H1 (cell line): ENCODE results near the gene RHOBTB3. TPM values are rescaled to one million over a fixed set of nuclear protein-coding genes. Genes with fewer than 3 reads are reported as not detected.

Experiments used
- HDAC2 ChIP-seq, 2 experiments: fragments of 300-600 bp in 1 of 2; sonication (generic) in 1 of 2; IDR thresholded peaks; 2 replicates each; pipeline ENCODE4 v1.6.1; 2011 to 2012; ENCODE audit warnings: low read depth in 2 of 2, low read length in 2 of 2, mild to moderate bottlenecking in 2 of 2, moderate library complexity in 2 of 2, borderline replicate concordance in 1 of 2, inconsistent platforms in 1 of 2
- SIX5 ChIP-seq: IDR thresholded peaks from 2 replicates; pipeline ENCODE4 v1.6.1; 2011; ENCODE audit warnings: mild to moderate bottlenecking, low read depth, low read length
- SP1 ChIP-seq: IDR thresholded peaks from 2 replicates; pipeline ENCODE4 v1.6.1; 2011; ENCODE audit warnings: low read depth, low read length
- TAF1 ChIP-seq: IDR thresholded peaks from 2 replicates; pipeline ENCODE4 v1.6.1; 2011; ENCODE audit warnings: mild to moderate bottlenecking, low read depth, low read length
- TEAD4 ChIP-seq: IDR thresholded peaks from 2 replicates; pipeline ENCODE4 v1.6.1; 2012; ENCODE audit warnings: low read depth, low read length, inconsistent platforms, mixed read lengths
- polyA plus RNA-seq, 7 experiments: library from polyadenylated mRNA; depleted of rRNA in 3 of 7; stranded (reverse) in 5 of 7; unstranded in 2 of 7; fragments of >200 nt in 5 of 7; fragments of 200-250 nt in 2 of 7; gene quantifications; 1 replicate in 5 of 7; 2 replicates in 1 of 7; 4 replicates in 1 of 7; pipeline versions ENCODE4 v1.2.1 to v1.2.3, GENCODE V29; 2011 to 2013; ENCODE audit warnings: missing spikeins in 2 of 7, mixed read lengths in 2 of 7
- total RNA-seq: library from RNA; stranded (reverse); fragmentation: NEBNext Ultra II Directional; extraction: Animal tissue kit (Norgen Biotek cat#: 25700); gene quantifications from 2 replicates; pipeline ENCODE4 v1.2.1, GENCODE V29; 2021
- TF ChIP-seq, protein P1 (sequence below): fragments of 300-600 bp; sonication (generic); IDR thresholded peaks from 2 replicates; pipeline ENCODE4 v1.7.1; 2012; ENCODE audit warnings: low read length, moderate library complexity, mild to moderate bottlenecking, inconsistent platforms; ENCODE audit not compliant: insufficient replicate concordance
- TF ChIP-seq, protein P2 (sequence below): IDR thresholded peaks from 2 replicates; pipeline ENCODE4 v1.6.1; 2012; ENCODE audit warnings: low read length, inconsistent platforms
- TF ChIP-seq, protein P3 (sequence below): IDR thresholded peaks from 2 replicates; pipeline ENCODE4 v1.6.1; 2012; ENCODE audit warnings: inconsistent platforms

RHOBTB3 gene
- total and polyA plus RNA-seq, 2 of the 8 experiments (the other 6 are each of a cell fraction or from before 2014, with no cell fraction given), result 8.2 to 17.5 TPM

DNA sequence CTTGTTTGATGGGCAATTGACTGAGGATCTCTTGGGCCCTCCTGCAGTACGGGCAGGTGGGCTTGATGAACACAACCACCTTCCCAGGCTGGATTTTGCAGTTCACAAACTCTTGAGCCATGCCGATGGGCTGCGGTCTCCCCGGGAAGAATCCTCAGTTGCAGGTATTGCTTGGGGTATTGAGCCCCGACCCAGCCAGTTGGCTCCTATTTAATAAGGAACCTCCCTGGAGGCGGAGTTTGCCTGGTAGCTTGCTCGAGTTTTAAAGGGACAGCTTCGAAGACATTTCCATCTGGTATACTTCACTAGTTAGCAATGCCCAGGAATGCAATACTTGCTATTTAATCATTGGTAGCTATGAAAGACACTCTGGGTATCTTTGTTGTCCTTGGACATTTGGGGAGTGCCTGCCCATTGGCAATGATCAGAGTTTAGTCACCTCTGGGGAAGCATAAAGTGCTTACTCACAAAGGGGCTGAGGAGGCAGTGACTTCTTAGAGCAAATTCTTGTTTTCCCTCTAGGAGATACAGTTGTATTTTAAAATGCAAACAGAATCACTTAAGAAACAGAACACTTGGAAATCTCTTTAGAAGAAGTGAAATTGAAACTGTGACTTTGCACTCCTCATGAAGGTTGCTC is 91.5 kb downstream of the RHOBTB3 start, which contains the start of gene GLRX (continued):
- TF ChIP-seq, protein P1, sequence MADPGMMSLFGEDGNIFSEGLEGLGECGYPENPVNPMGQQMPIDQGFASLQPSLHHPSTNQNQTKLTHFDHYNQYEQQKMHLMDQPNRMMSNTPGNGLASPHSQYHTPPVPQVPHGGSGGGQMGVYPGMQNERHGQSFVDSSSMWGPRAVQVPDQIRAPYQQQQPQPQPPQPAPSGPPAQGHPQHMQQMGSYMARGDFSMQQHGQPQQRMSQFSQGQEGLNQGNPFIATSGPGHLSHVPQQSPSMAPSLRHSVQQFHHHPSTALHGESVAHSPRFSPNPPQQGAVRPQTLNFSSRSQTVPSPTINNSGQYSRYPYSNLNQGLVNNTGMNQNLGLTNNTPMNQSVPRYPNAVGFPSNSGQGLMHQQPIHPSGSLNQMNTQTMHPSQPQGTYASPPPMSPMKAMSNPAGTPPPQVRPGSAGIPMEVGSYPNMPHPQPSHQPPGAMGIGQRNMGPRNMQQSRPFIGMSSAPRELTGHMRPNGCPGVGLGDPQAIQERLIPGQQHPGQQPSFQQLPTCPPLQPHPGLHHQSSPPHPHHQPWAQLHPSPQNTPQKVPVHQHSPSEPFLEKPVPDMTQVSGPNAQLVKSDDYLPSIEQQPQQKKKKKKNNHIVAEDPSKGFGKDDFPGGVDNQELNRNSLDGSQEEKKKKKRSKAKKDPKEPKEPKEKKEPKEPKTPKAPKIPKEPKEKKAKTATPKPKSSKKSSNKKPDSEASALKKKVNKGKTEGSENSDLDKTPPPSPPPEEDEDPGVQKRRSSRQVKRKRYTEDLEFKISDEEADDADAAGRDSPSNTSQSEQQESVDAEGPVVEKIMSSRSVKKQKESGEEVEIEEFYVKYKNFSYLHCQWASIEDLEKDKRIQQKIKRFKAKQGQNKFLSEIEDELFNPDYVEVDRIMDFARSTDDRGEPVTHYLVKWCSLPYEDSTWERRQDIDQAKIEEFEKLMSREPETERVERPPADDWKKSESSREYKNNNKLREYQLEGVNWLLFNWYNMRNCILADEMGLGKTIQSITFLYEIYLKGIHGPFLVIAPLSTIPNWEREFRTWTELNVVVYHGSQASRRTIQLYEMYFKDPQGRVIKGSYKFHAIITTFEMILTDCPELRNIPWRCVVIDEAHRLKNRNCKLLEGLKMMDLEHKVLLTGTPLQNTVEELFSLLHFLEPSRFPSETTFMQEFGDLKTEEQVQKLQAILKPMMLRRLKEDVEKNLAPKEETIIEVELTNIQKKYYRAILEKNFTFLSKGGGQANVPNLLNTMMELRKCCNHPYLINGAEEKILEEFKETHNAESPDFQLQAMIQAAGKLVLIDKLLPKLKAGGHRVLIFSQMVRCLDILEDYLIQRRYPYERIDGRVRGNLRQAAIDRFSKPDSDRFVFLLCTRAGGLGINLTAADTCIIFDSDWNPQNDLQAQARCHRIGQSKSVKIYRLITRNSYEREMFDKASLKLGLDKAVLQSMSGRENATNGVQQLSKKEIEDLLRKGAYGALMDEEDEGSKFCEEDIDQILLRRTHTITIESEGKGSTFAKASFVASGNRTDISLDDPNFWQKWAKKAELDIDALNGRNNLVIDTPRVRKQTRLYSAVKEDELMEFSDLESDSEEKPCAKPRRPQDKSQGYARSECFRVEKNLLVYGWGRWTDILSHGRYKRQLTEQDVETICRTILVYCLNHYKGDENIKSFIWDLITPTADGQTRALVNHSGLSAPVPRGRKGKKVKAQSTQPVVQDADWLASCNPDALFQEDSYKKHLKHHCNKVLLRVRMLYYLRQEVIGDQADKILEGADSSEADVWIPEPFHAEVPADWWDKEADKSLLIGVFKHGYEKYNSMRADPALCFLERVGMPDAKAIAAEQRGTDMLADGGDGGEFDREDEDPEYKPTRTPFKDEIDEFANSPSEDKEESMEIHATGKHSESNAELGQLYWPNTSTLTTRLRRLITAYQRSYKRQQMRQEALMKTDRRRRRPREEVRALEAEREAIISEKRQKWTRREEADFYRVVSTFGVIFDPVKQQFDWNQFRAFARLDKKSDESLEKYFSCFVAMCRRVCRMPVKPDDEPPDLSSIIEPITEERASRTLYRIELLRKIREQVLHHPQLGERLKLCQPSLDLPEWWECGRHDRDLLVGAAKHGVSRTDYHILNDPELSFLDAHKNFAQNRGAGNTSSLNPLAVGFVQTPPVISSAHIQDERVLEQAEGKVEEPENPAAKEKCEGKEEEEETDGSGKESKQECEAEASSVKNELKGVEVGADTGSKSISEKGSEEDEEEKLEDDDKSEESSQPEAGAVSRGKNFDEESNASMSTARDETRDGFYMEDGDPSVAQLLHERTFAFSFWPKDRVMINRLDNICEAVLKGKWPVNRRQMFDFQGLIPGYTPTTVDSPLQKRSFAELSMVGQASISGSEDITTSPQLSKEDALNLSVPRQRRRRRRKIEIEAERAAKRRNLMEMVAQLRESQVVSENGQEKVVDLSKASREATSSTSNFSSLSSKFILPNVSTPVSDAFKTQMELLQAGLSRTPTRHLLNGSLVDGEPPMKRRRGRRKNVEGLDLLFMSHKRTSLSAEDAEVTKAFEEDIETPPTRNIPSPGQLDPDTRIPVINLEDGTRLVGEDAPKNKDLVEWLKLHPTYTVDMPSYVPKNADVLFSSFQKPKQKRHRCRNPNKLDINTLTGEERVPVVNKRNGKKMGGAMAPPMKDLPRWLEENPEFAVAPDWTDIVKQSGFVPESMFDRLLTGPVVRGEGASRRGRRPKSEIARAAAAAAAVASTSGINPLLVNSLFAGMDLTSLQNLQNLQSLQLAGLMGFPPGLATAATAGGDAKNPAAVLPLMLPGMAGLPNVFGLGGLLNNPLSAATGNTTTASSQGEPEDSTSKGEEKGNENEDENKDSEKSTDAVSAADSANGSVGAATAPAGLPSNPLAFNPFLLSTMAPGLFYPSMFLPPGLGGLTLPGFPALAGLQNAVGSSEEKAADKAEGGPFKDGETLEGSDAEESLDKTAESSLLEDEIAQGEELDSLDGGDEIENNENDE, result no peak
- TF ChIP-seq, protein P2, sequence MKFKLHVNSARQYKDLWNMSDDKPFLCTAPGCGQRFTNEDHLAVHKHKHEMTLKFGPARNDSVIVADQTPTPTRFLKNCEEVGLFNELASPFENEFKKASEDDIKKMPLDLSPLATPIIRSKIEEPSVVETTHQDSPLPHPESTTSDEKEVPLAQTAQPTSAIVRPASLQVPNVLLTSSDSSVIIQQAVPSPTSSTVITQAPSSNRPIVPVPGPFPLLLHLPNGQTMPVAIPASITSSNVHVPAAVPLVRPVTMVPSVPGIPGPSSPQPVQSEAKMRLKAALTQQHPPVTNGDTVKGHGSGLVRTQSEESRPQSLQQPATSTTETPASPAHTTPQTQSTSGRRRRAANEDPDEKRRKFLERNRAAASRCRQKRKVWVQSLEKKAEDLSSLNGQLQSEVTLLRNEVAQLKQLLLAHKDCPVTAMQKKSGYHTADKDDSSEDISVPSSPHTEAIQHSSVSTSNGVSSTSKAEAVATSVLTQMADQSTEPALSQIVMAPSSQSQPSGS, result no peak
- TF ChIP-seq SP1 (no peak), HDAC2 (IDR thresholded peaks at IDR 0.05; ENCODE audit: borderline replicate concordance in 1 of 2, low read depth in 2 of 2, low read length in 2 of 2) (0 out of 4 replicates have a peak, but pooled peaks of 1 of the 2 experiments have one; percentile 33), SIX5 (no peak), TEAD4 (no peak), TAF1 (peak; percentile 59; the same call in 1 of the 2 replicates)
- TF ChIP-seq, protein P3, sequence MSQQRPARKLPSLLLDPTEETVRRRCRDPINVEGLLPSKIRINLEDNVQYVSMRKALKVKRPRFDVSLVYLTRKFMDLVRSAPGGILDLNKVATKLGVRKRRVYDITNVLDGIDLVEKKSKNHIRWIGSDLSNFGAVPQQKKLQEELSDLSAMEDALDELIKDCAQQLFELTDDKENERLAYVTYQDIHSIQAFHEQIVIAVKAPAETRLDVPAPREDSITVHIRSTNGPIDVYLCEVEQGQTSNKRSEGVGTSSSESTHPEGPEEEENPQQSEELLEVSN, result no peak
